HG02798 (cell line): ENCODE measurements around the gene DOCK7.
"Not testable (repeated sequence)": the region's sequence is repeated elsewhere in the genome, so short reads cannot be mapped to it uniquely, and the experiment has no call there.

Experiments
- ATAC-seq: cut with Tn5 transposase; IDR thresholded peaks from one replicate; pipeline ENCODE4 v1.9.1; 2021; ENCODE audit warnings: mild to moderate bottlenecking; ENCODE audit not compliant: unreplicated experiment, poor library complexity

Gene DOCK7, protein sequence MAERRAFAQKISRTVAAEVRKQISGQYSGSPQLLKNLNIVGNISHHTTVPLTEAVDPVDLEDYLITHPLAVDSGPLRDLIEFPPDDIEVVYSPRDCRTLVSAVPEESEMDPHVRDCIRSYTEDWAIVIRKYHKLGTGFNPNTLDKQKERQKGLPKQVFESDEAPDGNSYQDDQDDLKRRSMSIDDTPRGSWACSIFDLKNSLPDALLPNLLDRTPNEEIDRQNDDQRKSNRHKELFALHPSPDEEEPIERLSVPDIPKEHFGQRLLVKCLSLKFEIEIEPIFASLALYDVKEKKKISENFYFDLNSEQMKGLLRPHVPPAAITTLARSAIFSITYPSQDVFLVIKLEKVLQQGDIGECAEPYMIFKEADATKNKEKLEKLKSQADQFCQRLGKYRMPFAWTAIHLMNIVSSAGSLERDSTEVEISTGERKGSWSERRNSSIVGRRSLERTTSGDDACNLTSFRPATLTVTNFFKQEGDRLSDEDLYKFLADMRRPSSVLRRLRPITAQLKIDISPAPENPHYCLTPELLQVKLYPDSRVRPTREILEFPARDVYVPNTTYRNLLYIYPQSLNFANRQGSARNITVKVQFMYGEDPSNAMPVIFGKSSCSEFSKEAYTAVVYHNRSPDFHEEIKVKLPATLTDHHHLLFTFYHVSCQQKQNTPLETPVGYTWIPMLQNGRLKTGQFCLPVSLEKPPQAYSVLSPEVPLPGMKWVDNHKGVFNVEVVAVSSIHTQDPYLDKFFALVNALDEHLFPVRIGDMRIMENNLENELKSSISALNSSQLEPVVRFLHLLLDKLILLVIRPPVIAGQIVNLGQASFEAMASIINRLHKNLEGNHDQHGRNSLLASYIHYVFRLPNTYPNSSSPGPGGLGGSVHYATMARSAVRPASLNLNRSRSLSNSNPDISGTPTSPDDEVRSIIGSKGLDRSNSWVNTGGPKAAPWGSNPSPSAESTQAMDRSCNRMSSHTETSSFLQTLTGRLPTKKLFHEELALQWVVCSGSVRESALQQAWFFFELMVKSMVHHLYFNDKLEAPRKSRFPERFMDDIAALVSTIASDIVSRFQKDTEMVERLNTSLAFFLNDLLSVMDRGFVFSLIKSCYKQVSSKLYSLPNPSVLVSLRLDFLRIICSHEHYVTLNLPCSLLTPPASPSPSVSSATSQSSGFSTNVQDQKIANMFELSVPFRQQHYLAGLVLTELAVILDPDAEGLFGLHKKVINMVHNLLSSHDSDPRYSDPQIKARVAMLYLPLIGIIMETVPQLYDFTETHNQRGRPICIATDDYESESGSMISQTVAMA (N-terminal part only)

GRCh38 chr1:62687903-62688686 is at the start of gene DOCK7:
TSS of gene DOCK7 (minus strand) at chr1:62688386. CDS start at chr1:62688264, 122 bp downstream.
- peak; percentile 87 for ATAC-seq

- ATAC-seq = no peak
These were observed 47.4 kb upstream of the DOCK7 start for GRCh38 chr1:62735491-62736171.

DNA sequence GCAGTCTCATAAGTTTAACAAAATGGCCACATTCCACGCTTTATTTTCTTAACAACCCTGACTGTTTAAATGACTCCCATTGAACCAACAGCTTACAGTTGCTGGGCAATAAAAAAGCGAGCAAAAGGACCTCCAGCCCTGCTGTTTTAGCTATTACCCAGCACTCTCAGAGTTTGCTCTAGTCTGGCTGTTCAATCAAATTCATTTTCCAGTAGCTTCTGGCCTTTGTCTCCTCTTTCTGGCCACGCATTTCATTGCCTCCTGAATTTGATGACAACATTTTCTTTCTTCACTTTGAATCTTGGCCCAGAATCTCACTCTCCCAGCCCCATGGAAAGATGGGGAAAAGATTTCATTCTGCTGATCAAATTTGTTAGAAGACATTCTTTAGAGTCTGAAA is 44.1 kb upstream of the DOCK7 start:
- no peak for ATAC-seq

DNA sequence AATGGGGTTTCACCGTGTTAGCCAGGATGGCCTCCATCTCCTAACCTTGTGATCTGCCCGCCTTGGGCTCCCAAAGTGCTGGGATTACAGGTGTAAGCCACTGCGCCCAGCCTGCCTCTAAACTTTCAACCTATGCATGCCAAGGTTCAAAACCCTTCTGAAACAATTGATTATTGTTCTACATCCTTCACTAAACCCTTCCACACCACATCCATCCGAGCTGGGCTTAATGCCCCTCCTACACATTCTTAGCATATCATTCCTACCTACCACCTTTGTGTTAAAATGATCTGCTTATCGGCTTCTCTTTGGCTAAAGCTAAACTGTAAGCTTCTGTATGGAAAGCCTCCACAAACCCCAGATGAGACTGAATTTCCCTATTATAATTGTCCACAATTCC is 40.8 kb upstream of the DOCK7 start:
- no peak for ATAC-seq

GRCh38 chr1:62727656-62728407 is 39.6 kb upstream of the DOCK7 start:
- ATAC-seq = no peak

DNA sequence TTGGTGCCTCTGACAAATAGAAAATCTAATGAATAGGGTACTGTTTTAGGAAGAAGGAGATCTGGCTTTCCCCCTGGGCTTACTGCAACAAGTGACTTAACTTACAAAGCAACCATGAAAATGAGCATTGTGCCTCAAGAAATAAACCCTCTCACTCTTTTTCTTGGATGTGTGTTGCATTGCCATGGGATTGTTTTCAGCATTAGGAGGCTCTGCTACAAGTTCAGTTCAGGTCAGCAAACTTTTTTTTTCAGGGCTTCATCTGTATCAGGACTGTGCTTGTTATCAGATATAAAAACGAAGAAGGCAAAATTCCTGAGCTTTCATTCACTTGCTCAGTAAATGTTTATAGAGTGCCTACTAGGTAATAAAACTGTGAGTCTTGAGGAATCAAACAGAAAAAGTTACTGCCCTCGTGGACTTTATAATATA is 37.8 kb upstream of the DOCK7 start:
- no peak for ATAC-seq

- ATAC-seq = no peak
These were observed 37.1 kb upstream of the DOCK7 start for GRCh38 chr1:62725255-62725654.

- ATAC-seq = no peak
These were observed 36.2 kb upstream of the DOCK7 start for GRCh38 chr1:62724430-62724829.

GRCh38 chr1:62723883-62724282 is 35.7 kb upstream of the DOCK7 start:
- ATAC-seq = no peak

- ATAC-seq = peak; percentile 67
These were observed 34.6 kb upstream of the DOCK7 start for GRCh38 chr1:62722796-62723195.

GRCh38 chr1:62720946-62721554 is 32.9 kb upstream of the DOCK7 start:
- ATAC-seq = no peak

DNA sequence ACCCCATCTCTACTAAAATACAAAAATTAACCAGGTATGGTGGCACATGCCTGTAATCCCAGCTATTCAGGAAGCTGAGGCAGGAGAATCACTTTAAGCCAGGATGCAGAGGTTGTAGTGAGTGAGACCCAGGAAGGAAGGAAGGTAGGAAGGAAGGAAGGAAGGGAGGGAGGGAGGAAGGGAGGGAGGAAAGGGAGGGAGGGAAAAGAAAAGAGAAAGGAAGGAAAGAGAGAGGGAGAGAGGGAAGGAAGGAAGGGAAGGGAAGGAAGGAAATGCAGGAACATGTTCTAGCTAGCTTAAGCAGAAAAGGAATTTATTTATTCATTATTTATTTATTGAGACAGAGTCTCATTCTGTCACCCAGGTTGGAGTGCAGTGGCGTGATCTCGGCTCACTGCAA is 30.2 kb upstream of the DOCK7 start:
- not testable (repeated sequence) for ATAC-seq

DNA sequence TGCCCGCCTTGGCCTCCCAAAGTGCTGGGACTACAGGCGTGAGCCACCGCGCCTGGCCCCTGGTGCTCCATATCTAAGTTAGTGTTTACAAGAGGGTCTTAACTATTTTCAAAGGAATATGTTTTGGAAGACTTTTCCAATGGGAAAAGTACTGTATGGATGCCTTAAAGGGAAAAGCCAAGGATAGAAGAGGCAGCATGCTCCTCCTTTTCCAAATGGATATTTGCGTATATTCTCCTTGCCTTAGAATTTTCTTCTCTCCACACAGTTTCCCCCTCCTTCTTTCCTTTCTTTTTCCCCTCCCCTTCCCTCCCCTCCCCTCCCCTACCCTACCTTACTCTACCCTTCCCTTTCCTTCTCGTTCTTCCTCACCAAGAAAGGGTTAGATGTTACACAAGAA is 29.3 kb upstream of the DOCK7 start:
- no peak for ATAC-seq

- no peak for ATAC-seq
These were observed 28.2 kb upstream of the DOCK7 start for GRCh38 chr1:62716397-62716796.

DNA sequence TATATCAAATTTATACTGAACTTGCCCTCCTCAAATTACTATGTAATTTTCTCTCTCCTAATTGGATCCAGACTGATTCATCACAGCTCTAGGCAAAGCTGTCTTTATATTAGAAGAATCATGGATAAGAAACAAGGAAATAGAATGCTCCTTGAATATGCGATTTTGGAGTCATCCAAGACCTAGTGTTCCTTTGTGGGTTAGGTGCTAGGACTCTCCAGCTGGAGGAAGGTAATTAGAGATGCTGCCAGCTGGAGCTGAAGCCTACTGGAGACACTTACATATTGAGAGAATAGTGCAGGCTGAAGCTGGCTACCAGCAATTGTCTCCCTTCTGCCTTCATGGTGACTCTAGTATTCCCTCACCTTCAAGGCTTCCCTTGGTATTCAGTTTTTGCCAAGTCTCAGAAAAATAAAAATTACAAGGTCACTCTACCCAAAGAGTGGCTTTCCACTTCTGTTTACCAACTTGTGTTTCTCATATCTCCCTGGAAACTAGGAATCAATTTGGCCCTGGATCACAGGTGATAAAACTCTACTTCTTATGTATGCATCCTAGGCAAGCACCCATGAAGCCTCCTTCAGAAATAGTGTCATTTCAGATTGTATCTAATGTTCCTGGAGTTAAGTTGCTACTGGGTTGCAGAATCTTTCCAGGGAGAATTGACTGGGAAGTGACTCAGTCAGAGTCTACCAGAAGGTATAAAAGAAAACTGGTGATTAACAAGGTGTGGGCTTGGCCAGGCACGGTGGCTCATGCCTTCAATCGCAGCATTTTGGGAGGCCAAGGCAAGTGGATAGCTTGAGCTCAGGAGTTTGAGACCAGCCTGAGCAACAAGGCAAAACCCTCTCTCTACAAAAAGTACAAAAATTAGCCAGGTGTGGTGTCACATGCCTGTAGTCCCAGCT is 24.4 kb upstream of the DOCK7 start:
- ATAC-seq = no peak

GRCh38 chr1:62707744-62708120 is 19.5 kb upstream of the DOCK7 start:
- ATAC-seq = no peak
